GM19324 (cell line): ENCODE measurements around the gene ANKZF1.

Source experiments
- ATAC-seq: cut with Tn5 transposase; IDR thresholded peaks from one replicate; pipeline ENCODE4 v1.9.1; 2021; ENCODE audit warnings: mild to moderate bottlenecking, moderate library complexity; ENCODE audit not compliant: unreplicated experiment, low FRiP score

The ANKZF1 gene

DNA sequence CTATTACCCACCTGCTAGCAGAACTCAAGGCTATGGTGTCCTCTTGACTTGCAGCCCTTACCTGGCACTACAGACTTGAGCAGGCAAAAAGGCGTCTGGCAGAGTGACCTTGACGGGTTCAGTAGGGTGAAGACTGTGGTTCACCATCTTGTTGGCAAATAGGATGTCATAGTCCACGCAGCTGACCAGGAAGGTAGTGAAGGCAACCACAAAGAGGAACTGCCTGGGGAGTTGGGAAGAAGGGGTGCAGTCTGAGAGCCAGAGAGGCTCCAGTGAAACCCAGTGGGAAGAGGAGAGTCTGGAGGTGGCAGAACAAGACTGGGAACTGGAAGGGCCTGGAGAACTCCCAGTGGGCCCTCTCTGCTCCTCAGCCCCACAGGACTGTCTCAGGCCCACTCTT lies 4.3 kb upstream of the ANKZF1 start:
- no peak for ATAC-seq

DNA sequence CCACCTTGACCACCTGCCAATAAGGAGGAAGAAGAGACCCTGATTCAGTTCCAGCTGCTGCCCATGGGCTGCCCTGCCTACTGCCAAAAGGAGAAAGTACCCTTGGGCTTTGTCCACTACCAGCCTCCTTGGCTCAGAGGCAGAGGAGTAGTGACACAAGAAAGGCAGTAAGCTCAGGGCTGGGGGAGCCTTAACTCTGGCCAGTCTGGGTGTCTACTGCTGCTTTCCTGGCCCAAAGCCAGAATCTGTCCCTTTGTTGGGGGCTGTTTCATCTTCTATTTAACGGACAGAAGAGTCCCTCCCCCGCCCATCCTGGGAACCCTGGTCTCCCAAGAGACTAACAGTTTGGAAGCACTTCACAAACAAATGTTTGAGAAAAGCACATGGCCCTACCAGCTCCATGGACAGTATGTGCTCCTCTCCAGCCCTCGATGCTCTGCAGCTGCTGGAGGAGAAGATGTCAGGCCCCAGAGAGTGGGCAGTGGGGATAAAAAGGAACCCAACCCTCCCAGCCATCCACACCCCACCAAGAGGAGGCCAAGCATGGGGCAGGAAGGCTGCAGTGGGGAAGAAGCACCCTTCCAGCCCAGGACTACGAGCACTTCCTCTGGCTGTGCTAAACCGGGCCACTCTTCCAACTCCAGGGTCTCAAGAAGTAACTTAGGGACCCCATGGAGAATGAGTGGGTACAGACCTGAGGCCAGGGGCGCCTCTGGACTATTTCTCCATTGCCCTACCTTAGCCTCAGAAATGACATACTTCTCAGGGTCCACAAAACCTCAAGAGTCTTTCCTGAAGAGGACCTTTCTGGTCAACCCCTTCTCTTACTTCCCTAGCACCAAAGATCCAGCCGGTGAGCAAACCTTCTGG lies 1.3 kb upstream of the ANKZF1 start:
- ATAC-seq: no peak

DNA sequence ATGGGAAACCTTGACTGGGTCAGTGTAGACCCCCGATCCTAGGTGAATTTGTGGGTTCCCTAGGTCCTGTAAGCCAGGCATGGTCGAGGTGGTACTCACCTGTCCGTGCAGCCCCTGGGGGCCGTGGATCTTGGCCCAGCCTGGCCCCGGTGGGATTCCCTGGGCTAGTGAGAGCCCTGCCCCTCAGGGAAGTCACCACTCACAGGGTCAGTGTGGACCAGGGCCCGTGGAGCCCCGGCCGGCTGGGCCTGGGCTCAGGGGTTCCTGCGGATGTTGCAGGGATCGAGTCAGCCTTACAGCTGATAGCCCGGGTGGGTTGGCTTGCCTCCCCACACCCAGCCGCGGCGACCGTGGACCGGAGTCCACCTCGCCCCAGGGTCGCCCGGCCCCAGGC lies 698 bp upstream of the ANKZF1 start:
- peak; percentile 7 for ATAC-seq

DNA sequence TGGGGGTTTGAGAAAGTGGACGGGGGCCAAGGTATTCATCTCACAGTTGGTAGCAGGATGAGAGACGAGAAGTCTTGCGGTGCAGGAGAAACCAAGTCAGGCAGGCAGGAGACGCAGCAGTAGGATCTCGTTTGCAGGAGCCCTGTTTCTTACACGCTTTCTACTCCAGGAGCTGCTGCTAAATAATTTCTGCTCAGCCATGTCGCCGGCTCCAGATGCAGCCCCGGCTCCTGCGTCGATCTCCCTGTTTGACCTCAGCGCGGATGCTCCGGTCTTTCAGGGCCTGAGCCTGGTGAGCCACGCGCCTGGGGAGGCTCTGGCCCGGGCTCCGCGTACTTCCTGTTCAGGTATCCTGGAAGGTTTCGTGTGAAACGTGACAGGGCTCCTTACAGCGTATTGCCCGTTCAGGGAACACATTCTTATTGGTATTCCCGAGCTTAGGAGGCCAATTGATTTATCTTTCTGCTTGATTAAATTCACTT lies 494 bp downstream of the ANKZF1 start:
- ATAC-seq: no peak

DNA sequence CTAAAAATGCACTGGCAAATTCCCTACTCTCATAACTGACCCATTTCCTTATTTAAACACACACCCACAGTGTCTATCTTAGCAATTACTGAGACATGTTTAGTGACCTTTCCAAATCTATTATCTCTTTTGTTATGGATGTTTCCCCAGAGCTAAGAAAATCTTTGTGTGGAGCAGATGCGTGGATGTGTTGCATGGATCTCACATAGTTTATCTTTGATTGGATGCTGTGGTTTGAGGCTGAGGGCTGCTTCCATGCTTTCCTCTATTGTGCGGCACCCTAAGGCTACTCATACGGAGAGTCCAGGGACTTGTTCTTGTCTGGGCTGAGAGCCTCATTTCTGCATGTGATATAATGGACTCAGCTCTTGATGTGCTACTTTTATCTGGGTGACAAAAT lies 4.7 kb downstream of the ANKZF1 start:
- no peak for ATAC-seq

DNA sequence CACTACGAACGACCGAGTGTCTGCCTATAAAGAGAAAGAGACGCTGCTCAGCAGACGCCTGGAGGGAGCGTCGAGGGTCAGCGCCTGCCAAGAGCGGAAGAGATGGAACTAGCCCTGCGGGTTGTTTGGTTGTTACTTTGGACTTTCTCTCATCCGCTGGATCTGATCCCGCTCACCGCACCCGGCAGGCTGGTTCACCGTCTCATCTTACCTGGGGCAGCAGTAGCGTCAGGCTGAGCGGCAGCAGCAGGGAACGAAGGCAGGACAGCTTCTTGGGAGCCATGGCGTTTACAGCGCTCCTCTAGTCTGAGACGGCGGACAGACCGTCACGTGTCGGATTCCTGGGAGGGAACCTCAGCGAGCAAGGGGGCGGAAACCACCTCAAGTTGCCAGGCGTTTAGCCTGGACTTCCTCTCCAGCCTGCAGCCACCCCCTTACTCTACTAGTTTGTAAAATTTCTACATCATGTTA lies 13.7 kb downstream of the ANKZF1 start:
- ATAC-seq: no peak

DNA sequence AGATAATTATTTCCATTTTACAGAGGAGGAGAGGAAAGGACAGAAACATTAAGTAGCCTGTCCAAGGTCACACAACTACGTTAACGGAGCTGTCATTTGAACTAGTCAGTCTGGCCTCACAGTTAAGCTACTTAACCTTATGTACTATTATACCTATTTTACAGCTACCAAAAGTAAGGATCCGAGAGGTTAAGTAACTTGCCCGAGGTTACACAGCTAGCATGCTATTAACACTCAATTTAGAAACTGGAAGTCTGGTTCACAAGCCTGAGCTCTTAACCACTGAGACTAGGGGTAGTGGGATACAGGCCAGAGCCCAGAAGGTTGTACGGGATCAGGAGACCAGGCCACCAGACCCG lies 15.2 kb downstream of the ANKZF1 start:
- ATAC-seq: no peak

DNA sequence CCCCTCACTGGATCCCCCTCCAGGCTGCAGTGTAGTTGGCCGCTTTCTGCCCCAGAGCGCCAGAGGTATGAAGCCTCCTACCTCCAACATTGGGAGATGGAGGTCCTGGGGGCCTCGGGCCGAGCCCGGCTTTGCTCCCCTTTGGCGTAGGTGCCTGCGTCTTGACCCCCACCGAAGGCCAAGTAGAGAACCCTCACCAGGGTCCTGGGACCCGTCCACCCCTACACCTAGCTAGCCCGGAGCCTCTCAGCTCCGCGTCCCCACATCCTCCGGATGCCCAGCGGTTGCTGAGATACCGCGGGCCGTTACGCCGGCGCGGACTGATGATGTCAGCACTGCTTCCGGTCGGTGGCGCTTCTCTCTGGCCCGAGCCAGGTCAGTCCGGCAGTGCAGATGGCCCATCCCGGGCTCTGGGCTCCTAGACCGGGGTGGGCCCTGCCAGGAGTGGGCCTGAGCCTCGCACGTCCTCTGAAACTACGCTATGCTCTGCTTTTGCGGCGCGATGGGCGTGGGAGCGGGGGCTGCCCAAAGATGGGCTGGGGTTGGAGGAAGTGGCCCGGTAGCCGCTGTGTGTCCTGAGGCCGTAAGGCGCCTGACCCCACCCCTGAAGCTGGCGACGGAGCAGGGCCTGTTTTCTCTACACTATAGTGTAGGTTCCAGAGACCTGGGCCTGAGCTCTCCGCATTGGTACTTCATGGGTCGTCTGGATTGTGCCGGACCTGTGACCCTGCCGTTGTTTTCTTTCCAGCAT lies 15.7 kb downstream of the ANKZF1 start, which contains the start of the genes GLB1L and STK16:
Gene GLB1L (minus strand): TSS at position 297 of the 751 bp plus-strand sequence. CDS start 1,871 bp downstream, outside the sequence.
Gene STK16 (plus strand): TSS at position 332 of the 751 bp plus-strand sequence. CDS start 521 bp downstream, outside the sequence.
- ATAC-seq: peak; percentile 69

DNA sequence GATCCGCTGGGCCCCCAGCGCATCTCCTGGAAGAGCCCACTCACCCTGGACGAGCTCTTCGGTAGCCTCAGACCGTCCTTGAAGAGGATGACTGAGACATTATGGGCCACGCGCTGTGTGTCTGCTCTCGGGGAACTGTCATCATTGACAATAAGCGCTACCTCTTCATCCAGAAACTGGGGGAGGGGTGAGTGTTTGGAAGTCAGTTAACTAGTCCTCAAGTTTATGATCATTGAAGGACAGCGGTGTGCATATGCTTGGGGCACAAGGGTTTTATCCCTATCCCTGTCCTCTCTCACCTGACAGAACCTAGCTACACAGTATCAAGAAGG lies 16.3 kb downstream of the ANKZF1 start:
- ATAC-seq: no peak

DNA sequence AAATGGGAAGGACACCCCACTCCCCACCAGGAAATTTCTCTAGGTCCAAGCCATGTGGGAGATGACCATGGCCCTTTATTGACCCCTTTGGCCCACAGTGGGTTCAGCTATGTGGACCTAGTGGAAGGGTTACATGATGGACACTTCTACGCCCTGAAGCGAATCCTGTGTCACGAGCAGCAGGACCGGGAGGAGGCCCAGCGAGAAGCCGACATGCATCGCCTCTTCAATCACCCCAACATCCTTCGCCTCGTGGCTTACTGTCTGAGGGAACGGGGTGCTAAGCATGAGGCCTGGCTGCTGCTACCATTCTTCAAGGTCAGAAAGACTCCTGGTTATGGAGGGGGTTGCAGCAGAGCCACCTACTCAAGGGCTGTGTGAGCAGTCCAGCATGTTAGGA lies 17.0 kb downstream of the ANKZF1 start:
- ATAC-seq: no peak

DNA sequence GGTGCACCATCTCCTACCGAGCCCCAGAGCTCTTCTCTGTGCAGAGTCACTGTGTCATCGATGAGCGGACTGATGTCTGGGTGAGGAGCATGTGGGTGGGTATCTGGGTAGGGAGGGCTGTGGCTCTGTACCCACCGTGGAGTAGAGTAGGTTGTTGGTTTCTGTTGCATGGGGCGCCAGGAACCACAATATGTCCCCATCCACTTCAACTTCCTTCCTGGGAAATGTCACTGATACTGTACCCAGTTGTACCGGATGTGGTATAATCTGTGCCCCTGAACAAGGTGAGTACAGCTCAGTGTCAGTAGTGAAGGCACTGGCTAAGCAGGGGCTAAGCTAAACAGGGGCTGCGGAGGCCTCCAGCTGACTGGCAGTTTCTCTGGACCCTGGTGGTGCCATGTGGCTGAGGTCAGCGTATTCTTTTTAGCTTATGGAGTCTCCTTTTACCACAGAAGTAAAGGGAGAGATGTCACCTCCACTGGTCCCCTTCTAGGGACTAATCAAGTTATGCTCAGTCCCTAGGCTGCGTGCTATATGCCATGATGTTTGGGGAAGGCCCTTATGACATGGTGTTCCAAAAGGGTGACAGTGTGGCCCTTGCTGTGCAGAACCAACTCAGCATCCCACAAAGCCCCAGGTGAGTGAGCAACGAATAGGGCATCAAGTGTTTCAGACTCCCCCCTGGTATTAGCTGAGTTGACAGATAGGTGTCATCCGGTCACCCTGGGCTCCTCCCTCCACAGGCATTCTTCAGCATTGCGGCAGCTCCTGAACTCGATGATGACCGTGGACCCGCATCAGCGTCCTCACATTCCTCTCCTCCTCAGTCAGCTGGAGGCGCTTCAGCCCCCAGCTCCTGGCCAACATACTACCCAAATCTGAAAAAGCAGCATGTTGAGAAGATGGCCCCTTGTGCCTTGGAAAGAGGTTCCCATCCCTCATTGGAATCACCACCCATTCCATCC lies 18.4 kb downstream of the ANKZF1 start:
- ATAC-seq: no peak

DNA sequence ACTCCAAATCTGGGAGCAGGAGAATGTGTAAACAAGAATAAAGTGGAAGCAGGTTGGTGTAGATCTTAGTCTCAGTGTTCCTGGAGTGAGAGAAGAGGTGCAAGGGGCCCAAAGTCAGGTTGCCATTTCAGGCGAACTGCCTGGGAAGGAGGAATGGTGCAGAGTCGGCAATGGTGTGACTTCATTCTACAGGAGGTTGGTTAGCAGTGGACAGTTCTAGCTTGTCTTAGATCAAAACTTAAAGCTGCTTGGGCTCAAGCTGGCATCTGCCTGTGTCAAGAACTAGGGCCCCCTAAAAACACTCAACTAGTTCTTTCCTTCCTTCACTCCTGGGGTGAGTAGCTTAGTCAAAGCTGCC lies 19.2 kb downstream of the ANKZF1 start:
- no peak for ATAC-seq

DNA sequence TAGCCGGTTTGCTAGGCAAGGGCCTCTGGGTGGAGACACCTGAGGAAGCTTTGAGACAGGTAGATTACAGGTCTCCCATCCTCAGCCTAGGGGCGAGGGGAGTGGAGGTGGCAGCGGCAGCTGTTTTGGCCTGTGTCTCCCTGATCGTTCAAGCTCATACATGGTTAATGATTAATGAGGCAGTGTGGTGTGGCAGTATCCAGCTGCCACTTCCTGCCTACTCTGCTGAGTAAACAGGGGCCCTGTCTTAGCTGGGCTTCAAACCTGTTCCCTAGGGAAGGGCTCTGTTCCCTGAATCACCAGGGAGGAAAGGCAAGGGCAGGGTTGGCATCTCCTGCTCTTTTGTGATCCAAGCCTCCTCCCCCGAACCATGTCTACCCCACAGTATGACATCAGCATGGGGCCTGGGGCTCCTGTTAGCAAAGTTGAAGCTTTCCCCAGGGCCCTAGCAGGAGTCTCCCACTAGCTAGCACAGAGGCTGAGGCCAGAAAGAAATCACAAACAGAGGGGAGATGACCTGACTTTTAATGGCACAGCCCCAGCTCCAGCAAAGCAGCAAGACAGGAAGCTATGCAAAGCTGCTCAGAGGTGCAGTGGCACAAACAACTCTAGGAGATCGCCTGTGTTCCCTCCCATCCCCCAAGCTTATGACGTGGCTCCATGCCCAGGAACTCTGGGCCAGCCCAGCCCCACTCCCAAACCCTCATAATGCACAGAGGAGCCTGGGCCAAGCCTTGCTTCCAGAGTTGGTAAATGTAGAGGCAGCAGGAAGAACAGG lies 19.8 kb downstream of the ANKZF1 start:
- ATAC-seq: peak; percentile 38

DNA sequence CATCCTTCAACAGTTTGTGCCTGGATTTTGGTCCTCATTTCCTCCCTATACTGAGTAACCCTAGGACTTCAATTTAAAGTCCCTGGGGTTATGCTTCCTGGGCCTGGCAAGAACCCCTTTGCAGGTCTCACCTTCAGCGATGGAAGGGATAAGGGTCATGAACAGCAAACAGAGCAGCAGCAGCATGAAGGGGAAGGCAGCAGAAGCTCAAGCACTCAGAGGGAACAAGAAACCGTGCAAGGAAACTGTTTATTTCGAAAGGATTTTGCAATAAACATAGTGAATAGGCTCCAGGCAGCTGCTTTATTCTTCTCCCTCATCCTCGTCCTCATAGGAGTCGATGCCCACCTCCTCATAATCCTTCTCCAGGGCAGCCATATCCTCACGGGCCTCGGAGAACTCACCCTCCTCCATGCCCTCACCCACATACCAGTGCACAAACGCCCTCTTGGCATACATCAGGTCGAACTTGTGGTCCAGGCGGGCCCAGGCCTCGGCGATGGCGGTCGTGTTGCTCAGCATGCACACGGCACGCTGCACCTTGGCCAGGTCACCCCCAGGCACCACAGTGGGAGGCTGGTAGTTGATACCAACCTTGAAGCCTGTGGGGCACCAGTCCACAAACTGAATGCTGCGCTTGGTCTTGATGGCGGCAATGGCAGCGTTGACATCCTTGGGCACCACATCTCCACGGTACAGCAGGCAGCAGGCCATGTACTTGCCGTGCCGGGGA lies 20.6 kb downstream of the ANKZF1 start:
- ATAC-seq: no peak

DNA sequence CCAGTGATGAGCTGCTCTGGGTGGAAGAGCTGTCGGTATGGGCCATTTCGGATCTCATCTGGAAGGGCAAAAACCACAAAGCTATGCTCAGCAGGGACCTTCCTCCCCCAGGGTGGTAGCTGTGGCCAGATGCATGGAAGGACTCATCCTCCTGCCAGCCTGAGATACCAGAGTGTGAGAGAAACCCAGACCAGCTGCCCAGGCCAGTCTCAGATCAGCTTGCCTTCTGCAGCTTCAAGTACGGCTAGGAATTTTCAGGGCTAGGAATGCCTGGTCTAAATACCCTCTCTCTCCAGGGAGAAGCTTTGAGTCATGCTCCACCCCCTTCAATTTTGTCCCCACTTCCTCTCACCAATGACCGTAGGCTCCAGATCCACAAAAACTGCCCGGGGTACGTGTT lies 22.1 kb downstream of the ANKZF1 start:
- ATAC-seq: no peak

DNA sequence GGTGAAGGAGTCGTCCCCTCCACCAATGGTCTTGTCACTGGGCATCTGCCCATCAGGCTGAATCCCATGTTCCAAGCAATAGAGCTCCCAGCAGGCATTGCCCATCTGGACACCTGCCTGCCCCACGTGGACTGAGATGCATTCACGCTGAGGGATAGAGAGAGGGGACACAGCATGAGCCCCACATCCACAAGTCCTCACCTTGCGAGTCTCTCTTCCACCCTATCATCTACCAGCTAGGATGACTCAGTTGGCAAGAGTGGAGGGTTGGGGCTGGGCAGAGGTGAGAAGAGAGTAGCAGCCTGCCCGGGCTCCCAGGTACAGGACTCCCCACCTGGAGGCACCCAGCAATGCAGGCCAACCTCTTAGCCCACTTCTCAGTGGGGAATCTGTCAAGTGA lies 22.5 kb downstream of the ANKZF1 start:
- ATAC-seq: no peak

DNA sequence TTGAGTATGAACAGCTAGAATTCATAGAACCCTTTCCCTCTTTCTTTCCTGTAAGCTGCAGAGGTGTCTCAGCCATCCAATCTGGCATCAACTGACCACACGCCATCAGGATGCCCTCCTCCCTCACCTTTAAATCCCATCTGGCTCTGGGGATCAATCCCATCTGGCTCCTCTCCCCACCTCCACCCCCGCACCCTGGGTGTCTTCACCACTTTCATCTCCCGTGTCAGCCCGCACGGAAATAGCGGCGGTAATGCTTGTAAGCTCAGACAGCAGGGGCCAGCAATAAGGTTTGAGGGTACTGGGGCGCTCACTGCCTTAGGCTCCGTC lies 22.9 kb downstream of the ANKZF1 start:
- ATAC-seq: no peak

DNA sequence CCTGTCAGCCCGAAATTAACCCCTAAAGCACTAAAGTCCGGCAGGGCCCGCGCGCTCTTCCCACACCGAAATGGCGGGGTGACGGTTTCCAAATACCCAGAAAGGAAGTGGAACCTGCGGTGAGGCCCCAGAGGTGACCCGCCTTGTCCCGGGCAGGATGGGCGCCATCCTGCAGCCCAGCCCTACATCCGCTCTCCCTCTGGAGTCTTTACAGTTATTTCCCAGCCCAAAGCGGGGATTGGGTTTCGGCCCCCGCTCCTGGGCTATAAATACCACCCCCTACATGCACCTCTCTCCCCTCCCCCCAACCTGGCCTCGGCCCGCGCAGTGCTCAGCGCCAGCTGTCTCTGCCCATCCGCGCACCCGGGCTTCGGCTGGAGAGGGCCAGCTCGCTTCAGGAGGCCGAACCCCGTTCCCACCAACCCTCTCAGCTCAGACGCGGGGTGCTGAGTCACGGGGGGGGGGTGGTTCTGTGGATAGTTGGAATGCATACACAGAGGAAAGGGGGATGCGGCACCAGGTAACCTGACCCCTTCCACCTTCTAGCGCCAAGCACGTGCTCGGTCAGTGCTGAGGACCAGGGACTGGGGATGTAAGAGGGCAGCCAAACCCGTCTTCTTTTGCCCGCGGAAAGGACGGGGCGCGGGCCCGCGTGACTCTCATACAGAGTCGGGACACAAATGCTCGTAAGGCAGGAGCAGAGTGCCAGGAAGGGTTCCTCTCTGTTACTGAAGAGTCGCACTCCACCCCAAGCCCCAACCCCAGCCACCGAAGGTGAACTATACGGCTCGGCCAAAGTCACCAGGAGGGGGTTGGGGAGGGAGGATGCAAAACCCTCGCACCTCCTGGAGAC lies 23.5 kb downstream of the ANKZF1 start, which contains the start of gene TUBA4B:
Gene TUBA4B (plus strand): TSS at position 344 of the 853 bp plus-strand sequence. CDS start 165 bp downstream, at position 509.
- peak; percentile 9 for ATAC-seq
